8988T (cell line): Measurements from ENCODE around the gene RGS9BP.
"Not testable (repeated sequence)": the region's sequence is repeated elsewhere in the genome, so short reads cannot be mapped to it uniquely, and the experiment has no call there.

Source experiments
- DNase-seq: peaks from one replicate; pipeline ENCODE4 v3.0.0; 2011

RGS9BP gene

DNA sequence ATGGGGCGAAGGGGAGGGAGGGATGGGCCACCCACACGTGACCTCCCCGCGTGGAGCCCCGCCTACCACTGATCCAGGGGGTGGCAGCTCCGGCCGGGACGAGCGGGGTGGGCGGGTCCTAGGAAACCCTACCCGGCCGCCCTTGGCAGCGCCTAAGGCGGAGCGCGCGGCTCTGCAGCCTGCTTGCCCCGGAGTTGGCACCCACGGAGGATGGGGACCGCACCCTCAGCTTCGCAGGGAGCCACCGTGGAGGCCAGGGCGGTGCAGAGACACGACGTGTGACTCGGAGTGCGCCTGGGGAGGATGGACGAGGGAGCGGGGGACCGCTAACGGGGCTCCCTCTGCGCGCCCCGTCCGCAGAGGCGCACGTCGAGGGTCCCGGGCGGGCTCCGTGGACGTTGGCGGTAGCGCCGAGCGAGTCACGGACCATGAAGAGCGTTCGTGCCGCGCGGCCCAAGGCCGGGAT, at the start of gene RGS9BP:
Gene RGS9BP, plus strand, starts transcription at position 129 of the 466 bp plus-strand sequence. CDS start 416 bp downstream, outside the sequence.
- peak; percentile 89 for DNase-seq

DNA sequence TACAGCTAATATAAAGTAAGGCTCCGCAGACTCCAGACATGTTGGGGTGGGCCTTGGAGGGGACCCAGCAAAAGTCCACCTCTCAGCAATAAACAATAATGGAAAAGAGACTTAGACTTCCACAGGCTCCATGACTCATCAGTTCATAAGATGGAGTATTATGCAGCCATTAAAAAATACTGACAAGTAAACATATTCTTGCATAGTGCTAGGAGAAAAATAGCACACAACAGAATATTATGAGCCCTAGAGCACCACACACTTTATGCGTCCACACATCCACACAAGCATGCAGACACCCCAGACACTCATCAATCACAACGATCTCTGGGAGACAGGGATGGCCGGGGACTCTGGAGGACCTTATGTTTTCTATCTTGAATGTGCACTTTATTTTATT, 48.7 kb upstream of the RGS9BP start:
- DNase-seq = no peak

DNA sequence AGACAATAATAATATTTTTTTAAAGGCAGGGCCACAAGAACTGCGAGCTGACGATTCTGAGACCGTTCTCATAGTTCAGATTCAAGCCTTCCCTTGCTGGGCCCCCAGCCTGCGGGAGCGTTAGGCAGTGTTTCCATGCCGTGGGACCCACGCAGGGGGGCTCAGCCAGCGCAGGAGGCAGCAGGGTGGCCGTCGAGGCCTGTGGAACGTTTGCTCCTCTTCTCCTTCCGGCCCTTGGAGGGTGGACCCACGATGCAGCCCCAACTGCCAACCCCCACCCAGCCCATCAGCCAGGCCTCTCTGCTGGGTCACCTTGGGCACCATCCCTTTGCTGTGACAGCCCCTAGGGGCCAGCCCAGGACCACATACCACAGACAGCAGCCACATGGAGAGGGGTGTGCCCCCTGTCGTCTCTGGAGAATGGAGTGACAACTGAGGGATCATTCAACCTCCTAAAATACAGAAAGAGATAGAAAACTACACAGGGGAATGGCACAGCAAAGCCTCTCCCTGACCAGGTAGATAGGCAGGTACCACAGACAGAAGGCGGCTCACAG, 47.9 kb upstream of the RGS9BP start:
- no peak for DNase-seq

- no peak for DNase-seq
Observed at GRCh38 chr19:32630338-32630737, 45.3 kb upstream of the RGS9BP start.

DNA sequence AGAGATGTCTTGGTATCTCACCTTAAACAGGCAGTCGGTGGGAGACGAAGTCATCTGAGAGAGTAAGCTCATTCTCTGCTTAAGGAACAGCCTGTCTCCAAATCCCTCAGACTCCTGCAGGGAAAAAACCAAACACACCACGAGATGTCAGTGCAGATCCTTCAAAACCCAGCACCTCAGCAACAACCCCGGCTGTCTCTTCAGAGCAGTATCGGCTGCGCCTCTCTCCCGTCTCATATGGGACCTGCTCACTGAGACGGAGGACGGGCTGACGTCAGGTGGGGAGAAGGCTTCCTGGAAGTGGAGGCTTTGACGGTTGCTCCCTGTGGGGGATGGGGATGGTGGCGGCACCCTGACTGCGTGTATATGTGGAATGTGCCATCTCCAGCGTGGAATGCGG, 44.3 kb upstream of the RGS9BP start:
- DNase-seq = no peak

- DNase-seq = no peak
Observed at GRCh38 chr19:32637480-32637879, 38.2 kb upstream of the RGS9BP start.

DNA sequence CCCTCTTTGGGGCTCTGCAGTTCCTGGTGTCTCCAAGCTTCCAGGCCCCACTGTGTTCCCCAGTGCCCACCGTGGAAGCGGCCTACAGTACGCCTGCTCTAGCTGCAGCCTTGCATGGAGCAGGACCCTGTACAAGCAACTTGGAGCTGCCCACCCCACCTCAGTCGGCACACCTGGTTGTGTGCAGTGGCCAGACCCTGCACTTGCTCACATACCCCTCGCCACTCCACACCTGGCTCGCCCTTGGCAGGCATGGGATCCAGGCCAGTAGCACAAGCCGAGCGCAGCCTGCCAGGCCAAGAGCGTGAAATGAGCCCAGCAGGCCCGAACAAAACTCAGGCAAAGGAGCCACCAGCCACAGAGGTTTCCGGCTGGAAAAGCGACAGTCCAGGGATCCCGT, 37.0 kb upstream of the RGS9BP start:
- DNase-seq = no peak

DNA sequence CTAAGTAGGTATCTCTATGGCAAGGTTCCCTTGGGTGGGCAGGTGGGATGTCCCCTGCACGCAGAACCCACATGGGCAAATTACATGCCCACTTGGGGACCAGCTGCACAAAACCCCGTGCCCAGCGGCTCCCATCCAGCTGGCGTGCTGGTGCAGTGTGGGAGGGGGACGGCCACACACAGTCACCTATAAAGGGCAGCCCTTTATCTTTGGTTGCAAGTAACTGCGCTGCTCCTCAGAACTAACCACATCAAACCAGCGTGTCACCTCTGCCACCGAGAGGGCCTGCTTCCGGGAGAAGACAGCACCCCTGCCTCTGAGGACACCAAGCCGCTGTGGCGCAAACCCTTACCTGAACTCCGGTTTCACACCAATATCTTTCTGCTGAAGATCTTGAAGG, 32.9 kb upstream of the RGS9BP start:
- DNase-seq = no peak

DNA sequence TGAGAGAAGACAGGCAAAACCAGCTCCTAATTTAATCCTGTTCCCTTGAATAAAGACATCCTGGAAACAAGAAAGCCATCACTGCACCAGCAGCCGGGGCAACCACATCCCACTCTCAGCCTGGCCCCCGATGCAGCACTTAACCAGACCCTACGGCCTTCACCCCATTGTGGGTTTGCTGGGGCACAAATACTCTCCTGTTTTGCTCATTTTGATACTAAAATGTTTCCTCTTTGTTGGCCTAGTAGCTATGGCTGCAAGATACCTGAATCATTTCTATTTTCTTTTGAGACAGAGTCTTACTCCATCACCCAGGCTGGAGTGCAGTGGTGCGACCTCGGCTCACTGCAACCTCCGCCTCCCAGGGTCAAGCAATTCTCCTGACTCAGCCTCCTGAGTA, 29.1 kb upstream of the RGS9BP start:
- no peak for DNase-seq

GRCh38 chr19:32647361-32647760, 28.3 kb upstream of the RGS9BP start:
- no peak for DNase-seq

DNA sequence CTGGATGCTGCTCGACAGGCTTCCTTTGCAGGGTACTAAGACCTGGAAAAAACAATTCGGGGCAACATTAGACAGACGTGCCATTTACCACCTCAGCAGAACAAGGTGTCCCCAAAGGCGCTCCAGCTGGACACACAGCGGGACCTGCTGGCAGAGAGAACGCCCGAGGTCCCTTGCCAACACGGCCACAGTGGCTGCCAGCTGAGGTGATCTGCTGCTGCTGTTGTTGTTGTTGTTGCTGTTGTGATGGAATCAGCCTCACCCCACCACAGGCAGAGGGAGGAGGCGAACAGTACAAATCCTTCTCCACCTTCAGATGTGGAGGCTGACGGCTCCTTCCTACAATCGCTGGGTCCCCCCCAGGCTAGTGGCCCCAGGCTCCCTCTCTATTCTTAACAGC, 25.9 kb upstream of the RGS9BP start:
- no peak for DNase-seq

DNA sequence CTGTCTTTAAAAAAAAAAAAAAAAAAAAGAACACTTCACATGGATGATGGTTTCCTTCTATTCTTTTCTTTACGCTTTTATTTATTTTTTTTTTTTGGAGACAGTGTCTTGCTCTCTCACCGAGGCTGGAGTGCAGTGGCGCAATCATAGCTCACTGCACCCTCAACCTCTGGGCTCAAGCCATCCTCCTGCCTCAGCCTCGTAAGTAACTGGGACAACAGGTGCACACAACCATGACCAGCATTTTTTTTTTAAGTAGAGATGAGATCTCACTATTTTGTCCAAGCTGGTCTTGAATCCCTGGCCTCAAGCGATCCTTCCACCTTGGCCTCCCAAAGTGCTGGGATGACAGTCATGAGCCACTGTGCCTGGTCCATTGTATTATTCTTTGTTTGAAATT, 25.0 kb upstream of the RGS9BP start:
- DNase-seq = no peak

GRCh38 chr19:32651729-32652140, 23.9 kb upstream of the RGS9BP start:
- peak; percentile 80 for DNase-seq

- DNase-seq = not testable (repeated sequence)
Observed at GRCh38 chr19:32652331-32652730, 23.3 kb upstream of the RGS9BP start.

- DNase-seq = no peak
Observed at GRCh38 chr19:32652894-32653598, 22.6 kb upstream of the RGS9BP start.

- no peak for DNase-seq
Observed at GRCh38 chr19:32653599-32653915, 22.1 kb upstream of the RGS9BP start.

DNA sequence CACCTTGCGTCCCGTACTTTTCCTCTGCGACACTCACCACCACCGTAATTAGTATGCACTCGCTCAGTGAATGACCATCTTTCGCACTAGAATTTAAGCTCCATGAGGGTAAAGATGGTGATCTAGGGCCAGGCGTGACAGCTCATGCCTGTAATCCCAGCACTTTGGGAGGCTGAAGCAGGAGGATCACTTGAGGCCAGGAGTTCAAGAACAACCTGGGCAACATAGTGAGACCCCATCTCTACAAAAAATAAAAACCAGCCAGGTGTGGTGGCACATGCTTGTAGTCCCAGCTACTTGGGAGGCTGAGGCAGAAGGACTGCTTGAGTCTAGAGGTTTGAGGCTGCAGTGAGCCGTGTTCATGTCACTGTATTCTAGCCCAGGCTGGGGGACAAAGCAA, 19.3 kb upstream of the RGS9BP start:
- not testable (repeated sequence) for DNase-seq

DNA sequence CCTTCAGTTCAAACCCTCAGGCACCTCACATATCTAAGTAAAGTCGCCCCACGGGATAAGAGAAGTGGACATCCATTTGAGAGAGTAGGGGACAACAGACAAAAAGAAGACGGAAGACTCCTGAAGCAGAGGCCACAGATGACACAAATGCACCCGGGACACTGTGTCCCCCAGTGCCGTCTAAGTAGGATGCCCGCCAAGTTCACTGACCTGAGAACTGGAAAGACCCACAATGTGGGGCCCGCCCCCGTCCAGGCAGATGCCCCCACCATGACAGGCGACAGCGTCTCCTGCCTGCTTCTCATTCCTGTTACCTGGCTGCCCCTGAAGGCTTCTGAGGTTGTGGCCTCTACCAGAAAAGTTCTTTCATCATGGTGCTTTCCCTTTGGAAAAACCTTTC, 17.6 kb upstream of the RGS9BP start:
- DNase-seq = no peak

DNA sequence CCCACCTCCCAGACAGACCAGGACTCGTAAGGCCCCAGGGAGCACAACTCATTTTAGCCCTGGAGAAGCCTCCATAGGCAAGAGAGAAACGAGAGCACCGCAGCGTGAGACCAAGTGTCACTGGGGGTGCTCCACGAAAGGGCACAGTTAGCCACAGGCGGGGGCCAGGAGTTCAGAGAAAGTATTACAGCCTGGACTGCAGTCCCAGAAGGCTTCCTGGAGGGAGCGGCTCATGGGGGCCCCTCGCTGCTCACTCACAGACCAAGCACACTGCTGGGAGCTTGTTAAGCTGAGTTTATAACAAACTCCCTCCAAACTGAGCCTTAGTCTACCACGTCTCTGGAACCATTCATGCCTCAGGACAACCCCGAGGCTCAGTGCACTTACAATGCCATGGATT, 17.1 kb upstream of the RGS9BP start:
- DNase-seq = no peak

DNA sequence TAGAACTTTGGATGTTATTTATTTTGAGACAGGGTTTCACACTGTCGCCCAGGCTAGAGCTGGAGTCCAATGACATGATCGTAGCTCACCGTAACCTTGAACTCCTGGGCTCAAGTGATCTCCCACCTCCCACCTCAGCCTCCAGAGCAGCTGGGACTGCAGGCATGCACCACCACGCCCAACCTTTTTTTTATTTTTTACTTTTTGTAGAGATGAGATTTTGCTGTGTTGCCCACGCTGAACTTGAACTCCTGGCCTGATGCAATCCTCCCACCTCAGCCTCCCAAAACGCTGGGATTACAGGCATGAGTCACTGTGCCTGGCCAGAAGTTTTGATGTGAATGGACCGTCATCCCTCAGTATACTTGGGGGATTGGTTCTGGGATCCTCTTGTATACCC, 14.3 kb upstream of the RGS9BP start:
- DNase-seq = no peak

DNA sequence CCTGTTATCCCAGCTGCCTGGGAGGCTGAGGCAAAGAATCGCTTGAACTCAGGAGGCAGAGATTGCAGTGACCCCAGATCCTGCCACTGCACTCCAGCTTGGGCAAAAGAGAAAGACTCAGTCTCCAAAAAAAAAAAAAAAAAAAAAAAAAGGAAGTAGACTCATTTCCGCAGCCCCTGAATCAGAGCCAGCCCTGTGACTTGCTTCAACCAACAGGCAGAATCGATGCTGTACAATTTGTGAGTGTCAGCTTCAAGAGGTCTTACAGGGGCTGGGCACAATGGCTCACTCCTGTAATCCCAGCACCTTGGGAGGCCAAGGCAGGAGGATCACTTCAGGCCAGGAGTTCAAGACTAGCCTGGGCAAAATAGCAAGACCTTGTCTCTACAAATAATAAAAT, 13.5 kb upstream of the RGS9BP start:
- no peak for DNase-seq

GRCh38 chr19:32666084-32666483, 9.6 kb upstream of the RGS9BP start:
- DNase-seq = no peak

DNA sequence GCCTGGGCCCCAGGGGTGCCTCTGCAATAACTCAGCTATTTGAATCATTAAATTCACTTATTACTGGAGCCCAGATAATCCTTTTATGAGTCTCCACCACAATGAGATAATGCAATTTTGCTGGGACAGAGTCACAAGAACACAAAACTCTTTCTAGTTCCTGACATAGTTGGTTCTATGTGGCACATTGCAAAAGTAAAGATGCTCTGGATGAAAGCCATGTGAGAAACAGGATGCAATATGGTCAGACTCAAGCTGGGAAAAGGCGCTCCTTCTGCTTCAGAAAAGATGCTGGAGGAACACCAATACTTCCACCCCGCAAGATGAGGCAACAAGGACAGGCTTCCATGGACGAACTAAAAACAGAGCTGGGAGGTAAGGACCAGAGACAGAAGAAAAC, 6.3 kb upstream of the RGS9BP start:
- DNase-seq = no peak

DNA sequence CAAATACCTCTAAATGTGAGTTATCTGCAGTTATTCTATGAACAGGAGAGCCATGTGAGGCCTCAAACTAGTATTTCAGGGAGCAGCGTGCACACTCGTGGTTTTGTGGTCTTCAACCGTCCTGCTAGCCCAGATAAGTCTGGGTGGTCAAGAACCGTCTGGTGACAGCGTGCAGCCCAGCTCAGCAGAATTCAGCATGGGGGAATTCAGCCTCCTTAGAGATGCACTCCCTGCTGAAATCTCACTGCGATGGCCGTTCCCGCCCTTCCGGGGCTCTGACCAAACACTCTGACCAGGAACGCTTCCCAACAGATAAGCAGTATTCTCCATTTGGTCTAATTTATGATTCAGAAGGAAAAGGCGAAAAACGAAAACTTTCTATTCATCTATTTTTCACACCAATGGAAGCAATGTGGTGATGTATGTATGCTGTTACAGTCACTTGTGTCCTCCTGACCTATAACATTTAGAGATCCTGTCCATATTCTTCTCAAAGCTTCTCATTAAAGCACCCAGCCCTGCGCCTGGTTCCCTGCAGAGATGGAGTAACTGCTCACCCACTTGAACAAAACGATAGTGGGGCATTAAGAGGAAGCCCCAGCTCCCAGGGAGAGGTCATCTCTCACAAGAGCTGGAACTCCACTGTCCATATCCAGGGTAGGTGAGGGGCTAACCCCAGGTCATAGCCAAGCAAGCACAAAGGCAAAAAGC, 3.6 kb upstream of the RGS9BP start:
- no peak for DNase-seq

DNA sequence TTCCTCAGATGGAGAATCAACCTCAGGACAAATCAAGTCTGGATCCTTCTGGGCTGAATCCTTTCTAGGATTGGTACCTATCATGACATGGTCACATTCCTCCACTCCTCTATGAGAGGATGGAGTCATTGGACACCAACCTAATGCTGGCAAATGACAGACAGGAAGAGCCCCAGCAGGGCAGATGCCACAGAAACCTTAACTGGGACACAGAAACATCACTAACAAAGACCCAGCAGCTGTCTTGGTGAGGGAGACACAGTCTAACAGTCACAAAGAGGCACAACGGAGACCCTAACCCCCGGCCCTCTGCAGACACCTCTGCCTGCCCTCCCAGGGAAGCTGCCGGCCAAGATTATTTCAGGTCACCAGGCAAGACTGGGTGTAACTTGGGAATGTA, 2.8 kb upstream of the RGS9BP start:
- DNase-seq = no peak
